ENCODE results near the gene NEURL2.
"Not testable (repeated sequence)": the region's sequence is repeated elsewhere in the genome, so short reads cannot be mapped to it uniquely, and the experiment has no call there.

NEURL2 gene, protein sequence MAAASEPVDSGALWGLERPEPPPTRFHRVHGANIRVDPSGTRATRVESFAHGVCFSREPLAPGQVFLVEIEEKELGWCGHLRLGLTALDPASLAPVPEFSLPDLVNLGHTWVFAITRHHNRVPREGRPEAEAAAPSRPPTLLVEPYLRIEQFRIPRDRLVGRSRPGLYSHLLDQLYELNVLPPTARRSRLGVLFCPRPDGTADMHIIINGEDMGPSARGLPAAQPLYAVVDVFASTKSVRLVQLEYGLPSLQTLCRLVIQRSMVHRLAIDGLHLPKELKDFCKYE

GRCh38 chr20:45890985-45891983, at the start of gene NEURL2, which contains the start of gene CTSA:
TSS of gene NEURL2 (minus strand) at chr20:45891208. CDS start at chr20:45890991, 217 bp downstream.
TSS of gene CTSA (plus strand) at chr20:45891335. CDS start at chr20:45891569, 234 bp downstream.
- peak; percentile 90 for DNase-seq

DNA sequence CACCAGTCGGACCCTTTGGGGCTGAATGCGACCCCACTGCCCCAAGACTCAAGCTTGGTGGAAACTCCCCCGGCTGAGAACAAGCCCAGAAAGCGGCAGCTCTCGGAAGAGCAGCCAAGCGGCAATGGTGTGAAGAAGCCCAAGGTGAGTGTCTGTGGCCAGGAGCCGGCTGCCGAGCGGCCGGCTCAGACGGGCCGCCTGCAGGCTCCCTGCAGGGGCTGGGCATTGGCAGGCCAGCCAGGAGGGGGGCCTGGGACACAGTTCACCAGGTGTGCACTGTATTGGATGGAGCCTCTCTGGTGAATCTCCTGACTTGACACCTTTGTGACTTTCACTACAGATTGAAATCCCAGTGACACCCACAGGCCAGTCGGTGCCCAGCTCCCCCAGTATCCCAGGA, 49.5 kb upstream of the NEURL2 start:
- DNase-seq, result no peak

DNA sequence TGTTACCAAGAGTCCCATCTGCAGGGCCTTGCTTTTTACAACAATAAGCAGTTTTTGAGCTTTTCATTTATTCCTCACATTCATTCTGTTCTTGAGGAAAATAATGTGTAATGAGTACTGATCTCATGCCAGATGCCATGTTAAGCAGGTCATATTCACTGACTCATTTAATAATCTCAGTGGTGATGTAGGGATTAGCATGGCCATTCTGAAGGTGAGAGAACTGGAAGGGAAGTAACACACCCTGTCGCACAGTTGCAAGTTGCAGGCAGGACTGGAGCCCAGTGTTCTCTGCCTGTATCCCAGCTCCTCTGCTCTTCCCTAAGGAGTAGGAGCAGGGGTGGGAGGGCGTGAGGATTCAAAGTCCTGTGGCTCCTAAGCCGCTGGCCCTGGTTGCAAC, 49.0 kb upstream of the NEURL2 start:
- DNase-seq, result no peak

GRCh38 chr20:45938727-45939438, 47.9 kb upstream of the NEURL2 start:
- no peak for DNase-seq

- DNase-seq, result no peak
Observed at GRCh38 chr20:45937765-45938164, 46.8 kb upstream of the NEURL2 start.

DNA sequence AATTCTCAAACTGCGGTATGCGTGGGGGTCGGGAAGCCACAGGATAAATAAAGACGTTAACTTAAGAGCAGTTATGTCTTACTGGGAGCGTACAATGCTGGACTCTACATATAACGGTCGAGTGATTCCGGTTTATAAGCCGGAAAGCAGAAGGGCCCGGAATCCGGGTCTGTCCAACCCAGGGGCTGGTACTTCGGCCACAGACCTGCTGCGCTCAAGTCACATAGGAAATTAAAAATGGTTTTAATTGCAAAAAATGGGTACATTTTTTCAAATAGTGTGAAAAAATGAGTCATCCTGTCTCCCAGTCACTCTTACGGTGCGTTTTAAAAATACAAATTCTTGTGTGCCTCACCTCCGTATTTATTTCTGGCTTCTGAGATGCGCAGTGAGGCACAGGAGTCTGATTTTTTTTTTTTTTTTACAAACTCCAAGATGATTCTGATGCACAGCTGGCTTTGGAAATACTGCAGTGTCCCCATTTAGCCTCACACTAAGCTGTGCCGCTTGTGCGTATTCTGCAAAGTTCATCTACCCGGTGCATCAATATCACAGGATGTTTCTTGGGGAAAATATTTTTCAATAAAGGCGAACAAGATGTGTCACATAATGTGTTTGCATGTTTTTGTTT, 44.5 kb upstream of the NEURL2 start:
- no peak for DNase-seq

DNA sequence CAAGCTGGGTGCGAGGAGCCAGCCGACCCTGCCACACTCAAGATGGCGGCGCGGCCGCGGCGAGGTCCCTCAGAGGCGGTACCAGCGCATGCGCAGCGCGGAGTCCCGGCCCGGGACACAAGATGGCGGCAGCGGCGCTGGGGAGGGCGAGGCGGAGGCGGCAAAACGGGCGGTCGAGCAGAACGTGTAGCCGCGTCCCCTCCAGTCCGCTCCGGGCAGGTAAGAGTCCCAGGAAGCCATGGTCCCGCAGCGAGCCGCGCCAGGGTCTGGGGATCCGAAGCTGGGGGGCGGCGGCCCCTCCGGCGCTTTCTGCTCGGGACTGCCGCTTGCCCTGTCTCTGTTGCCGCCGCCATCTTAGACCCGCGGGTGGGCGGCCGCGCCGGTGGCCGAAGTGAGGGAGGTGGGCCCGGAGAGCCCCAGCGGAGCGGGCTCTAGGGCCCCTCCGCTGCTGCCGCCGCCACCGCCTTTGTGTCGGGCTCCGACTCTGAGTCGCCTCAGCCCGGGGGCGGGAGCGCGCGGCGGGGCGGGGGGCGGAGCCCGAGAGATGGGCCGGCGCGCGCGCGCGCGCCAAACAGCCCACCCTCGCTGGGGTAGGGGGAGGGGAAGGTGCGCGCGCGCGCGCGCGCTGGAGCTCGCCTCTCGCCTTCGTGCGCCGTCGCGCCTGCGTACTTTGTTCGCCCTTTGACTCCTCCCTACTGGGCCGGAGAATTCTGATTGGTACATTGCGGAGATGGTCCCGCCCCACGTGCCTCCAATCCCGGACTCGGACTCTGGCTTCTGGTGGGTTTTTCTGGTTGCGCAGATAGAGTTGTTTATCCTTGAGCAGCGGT, 43.8 kb upstream of the NEURL2 start, which contains the start of gene PCIF1:
Gene PCIF1, plus strand, starts transcription at position 98 of the 830 bp plus-strand sequence. CDS start 4,317 bp downstream, outside the sequence.
- peak; percentile 98 for DNase-seq

- DNase-seq, result peak; percentile 58
Observed at GRCh38 chr20:45934046-45934585, 43.1 kb upstream of the NEURL2 start.

DNA sequence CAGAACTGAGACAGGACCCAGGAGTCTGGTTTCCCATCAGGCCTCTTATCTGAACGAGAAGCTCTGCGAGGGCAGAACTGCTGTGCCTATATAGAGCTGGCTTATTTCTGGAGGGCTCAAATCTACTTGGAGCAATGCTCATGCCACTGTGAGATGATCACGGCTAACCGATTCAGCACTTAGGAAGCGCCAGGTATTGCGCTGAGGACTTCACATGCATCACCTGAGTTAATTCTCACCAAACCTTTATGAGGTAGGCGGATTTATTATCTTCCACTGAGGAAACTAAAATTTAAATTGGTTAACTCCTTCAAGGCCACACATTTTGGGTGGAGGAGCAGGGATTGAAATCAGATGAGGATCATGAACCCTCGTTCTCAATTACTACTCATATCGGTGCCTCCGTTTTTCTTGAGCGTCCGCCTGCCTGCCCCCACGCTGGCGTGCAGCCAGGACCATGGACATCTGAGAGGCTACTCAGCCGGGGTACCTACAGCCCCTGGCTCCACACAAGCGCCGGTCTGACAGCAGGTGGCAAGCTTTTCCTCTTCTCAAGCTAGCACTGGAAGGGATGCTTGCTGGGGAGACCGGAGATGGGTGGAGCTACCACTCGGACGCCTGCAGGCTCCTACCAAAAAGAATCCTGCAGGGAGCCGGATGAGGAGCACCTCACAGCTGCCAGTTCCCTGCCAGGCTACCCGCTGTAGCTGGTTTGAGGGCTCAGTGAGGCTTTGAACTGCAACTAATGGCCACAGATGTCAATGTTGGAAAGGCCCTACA, 42.4 kb upstream of the NEURL2 start:
- DNase-seq, result peak; percentile 81

DNA sequence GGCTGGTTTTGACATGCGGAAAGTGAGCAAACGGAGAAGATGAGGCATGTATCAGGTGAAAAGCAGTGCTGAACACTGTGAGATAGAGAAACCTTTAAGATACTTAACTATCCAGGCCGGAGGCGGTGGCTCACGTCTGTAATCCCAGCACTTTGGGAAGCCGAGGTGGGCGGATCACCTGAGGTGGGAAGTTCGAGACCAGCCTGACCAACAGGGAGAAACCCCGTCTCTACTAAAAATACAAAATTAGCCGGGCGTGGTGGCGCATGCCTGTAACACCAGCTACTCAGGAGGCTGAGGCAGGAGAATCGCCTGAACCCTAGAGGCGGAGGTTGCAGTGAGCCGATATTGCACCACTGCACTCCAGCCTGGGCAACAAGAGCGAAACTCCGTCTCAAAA, 40.7 kb upstream of the NEURL2 start:
- not testable (repeated sequence) for DNase-seq

- DNase-seq, result no peak
Observed at GRCh38 chr20:45927071-45927878, 36.3 kb upstream of the NEURL2 start.

GRCh38 chr20:45926731-45927070, 35.7 kb upstream of the NEURL2 start:
- no peak for DNase-seq

DNA sequence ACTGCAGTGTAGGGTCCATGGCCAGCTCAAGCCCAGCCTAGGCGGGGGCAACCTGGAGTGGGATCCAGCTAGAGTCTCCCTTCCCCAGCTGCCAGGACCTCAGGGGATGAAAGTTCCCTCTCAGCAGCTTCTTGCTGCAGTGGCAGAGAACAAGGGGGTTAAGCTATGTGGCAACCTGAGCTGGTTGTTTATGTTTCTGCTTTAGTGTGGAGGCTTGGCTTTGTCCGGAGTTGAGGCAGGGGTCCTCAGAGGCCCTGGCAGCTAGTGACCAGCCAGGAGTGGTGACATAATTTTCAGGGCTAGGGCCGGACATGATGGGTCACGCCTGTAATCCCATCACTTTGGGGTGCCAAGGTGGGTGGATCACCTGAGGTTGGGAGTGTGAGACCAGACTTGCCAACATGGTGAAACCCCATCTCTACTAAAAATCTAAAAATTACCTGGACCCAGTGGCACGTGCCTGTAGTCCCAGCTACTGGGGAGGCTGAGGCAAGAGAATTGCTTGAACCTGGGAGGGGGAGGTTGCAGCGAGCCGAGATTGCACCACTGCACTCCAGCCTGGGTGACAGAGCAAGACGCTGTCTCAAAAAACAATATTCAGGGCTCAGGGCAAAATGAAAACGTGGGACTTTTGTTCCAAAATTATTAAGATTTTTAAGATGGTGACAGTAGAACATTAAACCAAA, 35.0 kb upstream of the NEURL2 start:
- no peak for DNase-seq

DNA sequence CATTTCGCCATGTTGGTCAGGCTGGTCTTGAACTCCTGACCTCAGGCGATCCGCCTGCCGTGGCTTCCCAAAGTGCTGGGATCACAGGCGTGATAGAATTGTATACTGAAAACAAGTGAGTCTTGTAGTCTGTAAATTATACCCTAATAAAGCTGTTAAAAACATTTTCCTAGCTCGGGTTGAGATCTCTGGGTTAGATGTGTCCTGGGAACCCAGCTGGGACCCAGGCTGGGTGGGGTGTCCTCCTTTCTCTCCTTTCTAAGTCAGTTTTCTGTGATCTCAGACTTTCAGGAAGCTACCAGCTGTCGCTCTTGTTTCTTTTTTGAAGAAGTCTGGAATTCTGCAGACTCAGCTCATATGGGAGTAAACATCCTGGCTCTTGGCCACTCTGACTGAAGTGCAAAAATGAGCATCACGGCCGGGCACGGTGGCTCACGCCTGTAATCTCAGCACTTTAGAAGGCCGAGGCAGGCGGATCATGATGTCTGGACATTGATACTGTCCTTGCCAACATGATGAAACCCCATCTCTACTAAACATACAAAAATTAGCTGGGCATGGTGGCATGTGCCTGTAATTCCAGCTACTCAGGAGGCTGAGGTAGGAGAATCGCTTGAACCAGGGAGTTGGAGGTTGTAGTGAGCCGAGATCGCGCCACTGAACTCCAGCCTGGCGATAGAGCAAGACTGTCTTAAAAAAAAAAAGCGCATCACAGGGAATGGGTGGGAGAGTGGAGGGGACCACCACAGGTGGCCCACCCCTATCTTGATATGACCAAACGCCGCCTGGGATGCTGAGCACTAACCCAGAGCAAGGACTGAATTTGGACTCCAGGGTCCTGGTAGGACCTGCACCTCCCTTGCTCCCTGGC, 33.6 kb upstream of the NEURL2 start:
- DNase-seq, result no peak

GRCh38 chr20:45921337-45922189, 30.6 kb upstream of the NEURL2 start:
- peak; percentile 20 for DNase-seq

GRCh38 chr20:45920462-45921336, 29.7 kb upstream of the NEURL2 start:
- no peak for DNase-seq
